GM18519 (cell line): ENCODE measurements around the gene E2F4.

Source experiments
- ATAC-seq: cut with Tn5 transposase; IDR thresholded peaks from one replicate; pipeline ENCODE4 v1.9.1; 2021; ENCODE audit warnings: mild to moderate bottlenecking, moderate library complexity; ENCODE audit not compliant: unreplicated experiment, low FRiP score

Gene E2F4

GRCh38 chr16:67173808-67174705, 17.9 kb upstream of the E2F4 start:
- ATAC-seq = no peak

GRCh38 chr16:67174706-67175231, 17.2 kb upstream of the E2F4 start:
- ATAC-seq = no peak

DNA sequence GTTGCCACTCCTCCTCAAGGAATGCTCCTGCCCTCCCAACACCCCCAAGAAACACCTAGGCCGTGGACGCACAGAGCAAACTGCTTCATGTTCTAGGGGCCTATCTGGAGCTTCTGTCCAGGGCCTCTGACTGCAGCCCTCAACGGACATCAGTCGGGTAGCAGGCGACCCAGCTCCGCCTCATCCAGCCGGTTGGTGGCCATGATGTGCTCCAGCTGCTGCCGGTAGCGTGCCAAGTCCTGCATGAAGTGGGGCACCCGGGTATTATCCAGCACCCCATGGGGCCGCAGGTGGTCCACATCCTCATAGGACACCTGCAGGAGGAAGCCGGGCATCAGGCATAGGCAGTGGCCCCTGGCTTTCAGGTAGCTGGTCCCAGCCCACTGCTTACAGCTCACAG, 15.3 kb upstream of the E2F4 start:
- no peak for ATAC-seq

GRCh38 chr16:67177743-67178699, 13.9 kb upstream of the E2F4 start:
- ATAC-seq = no peak

GRCh38 chr16:67179421-67180080, 12.4 kb upstream of the E2F4 start:
- no peak for ATAC-seq

DNA sequence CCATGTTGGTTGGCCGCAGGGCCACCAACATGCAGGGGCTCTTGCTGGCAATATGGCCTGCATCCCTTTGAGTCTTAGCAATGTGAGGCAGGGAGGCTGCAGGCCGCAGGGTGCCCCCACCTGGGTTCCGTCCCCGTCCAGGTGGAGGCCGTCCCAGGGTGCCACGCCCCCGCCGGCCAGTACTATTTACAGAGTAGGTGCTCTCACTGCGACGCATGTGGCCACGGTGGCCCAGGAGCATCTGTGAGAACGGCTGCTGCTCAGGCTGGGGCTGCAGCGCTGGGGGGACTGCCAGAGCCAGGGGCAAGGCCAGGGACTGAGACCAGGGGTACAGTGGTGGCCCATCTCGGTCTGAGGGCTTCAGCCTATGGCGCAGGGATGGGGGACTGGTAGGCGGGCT, 11.8 kb upstream of the E2F4 start:
- ATAC-seq = no peak

GRCh38 chr16:67181346-67181745, 10.6 kb upstream of the E2F4 start:
- ATAC-seq = no peak

GRCh38 chr16:67182288-67182687, 9.7 kb upstream of the E2F4 start:
- no peak for ATAC-seq

DNA sequence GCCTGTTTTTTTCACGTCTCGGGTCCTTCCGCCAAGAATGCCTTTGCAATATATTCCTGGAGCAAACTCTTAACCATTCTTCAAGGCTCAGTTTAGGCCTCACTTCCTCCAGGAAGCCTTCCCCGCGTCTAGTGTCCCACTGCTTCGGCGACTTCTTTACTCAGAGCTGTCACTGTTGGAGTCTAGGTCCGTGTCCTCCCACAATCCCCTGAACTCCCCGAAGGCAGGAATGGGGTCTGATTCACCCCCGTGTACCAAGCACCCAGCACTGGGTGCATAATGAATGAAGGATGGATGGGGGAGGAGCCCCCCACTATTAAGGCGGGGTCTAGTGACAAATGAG, 8.7 kb upstream of the E2F4 start:
- no peak for ATAC-seq

GRCh38 chr16:67183627-67184452, 8.1 kb upstream of the E2F4 start, which contains the start of gene MATCAP1:
Gene MATCAP1, minus strand, starts transcription at chr16:67183963. Its CDS starts 3,353 bp downstream, at chr16:67180610.
- ATAC-seq = peak; percentile 76

- ATAC-seq = no peak
These were observed 7.4 kb upstream of the E2F4 start for GRCh38 chr16:67184453-67184994.

DNA sequence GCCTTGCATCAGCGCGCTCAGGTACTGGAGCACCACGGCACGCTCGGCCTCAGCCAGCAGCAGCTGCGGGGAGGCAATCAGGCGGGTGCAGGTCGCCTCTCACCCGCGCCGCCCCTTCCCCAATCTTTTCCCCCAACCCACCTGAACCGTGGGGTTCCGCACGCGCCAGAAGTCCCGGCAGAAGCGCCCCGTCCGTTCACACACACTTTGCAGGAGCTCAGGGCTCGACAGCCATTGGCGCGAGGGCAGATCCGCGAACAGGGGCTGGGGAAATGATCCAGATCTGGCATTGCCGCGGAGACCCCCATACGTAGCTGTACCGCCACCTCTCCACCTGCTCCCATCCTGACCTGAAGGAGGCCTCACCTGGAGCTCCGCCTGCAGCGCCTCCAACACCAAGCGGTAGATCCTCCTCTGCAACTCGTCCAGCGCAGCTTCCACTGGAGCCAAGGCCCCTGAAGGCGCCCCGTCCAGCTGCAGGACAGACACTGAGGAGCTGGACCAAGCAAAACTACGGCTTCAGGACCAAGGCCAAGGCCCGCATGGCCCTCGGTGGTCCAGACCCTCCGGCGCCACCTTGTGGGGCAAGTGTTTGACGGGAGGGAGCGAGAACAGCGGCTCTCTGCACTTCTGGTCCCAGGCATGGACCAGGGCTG, 6.8 kb upstream of the E2F4 start:
- ATAC-seq = no peak

DNA sequence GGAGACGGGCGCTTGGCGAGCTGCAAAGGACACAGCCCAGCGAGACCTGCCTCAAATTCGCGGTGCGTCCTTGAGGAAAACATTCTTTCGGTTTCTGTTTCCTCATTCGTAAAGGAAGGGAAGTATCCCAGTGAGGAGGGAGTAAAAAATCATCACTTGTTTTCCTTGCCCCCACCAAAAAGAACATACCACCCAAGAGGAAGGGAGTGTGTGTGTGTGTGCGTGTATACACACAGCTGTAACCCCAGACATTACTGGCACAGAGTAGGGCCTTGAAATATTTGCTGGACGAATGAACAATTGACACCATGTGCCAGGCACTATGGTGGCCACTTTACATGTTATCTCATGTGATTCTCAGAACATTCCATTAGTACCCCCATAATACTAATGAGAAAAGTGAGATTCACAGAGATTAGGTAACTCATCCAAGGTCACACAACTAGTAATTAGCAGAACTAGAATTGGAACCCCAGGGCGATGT, 6.3 kb upstream of the E2F4 start:
- ATAC-seq = no peak

GRCh38 chr16:67186550-67186950, 5.4 kb upstream of the E2F4 start:
- ATAC-seq = no peak

DNA sequence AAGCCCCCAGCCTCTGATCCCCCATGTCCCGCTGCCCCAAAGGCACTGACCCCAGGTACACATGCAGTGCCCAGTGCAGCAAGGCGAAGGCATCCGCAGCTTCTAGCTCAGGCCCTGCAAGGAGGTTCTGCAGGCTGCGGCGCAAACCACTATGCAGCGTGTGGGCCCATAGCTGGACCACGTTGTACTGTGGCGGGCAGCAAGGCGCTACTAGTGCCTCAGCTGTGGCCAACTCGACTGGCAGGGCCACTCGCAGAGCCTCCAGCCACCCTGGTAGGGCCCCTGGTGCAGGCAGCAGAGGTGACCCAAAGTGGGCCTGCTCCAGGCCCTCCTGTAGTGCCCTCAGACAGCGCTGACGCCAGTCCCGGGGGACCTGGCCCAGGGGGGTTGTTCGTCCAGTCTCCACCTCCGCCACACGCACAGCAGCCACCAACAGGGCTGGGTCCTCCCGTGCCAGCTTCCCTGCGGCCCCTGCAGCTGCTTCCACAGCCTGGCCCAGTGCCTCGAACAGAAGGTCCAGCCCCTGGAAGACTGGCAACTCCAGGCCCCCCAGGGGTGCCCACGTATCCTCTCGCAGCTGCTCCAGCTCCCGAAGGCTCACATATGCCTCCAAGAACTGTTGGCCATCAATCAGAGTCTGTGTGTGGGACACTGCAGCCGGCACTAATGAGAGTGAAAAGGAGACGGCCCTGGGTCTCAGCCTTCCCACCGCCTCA, 4.6 kb upstream of the E2F4 start:
- ATAC-seq = no peak

DNA sequence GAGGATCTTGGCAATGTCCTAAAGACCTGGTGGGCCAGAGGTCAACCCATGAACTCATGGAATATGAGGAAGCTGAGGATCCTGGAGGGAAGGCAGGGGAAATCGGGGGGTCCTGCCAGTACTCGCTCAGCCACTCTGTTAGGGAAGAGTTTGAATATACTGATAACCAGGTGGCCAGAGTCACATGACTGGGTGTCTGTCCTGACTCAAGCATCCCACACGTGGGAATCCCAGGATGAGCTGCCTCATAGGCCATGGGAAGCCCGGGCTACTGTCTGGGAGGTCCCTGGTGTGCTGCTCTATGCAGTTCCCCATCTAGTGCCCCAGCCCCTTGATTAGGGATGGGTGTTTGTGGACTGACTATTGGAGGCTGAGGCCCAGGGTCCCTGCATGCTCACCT, 3.6 kb upstream of the E2F4 start:
- ATAC-seq = no peak

- ATAC-seq = no peak
These were observed 3.2 kb upstream of the E2F4 start for GRCh38 chr16:67188798-67189197.

DNA sequence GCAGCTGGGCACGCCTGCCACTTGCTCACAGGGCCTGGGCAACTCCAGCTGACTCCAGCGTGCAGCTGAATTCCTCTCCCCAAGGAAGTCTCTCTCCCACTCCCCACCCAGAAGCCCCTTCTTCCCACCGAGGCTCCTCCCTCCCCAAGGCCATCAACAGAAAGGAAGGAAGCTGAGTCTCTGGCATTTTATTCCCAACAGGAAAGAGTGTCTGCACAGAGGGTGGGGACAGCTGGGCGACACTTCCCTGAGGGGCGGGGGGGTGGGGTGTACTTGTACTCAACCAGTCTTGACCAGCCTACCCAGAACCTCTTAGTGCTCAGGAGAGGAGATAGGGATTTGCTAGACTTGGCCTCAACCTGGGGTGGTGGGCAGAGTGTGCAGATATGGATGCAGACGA, 1.9 kb upstream of the E2F4 start, which contains the start of gene EXOC3L1:
Gene EXOC3L1, minus strand, starts transcription at position 96 of the 400 bp plus-strand sequence. CDS start 460 bp downstream, outside the sequence.
- no peak for ATAC-seq
